Measurements from ENCODE around the gene NUAK1. TPM values are rescaled to one million over a fixed set of nuclear protein-coding genes. Genes with fewer than 3 reads are reported as not detected.

The NUAK1 gene
- total RNA-seq, 6 donors from 2014 or later = 7.1 to 28.7 (median 10.9) TPM

GRCh38 chr12:106183735-106184134, 45.0 kb upstream of the NUAK1 start:
- 90 to 97% methylated on average over 4 of the region's 4 CpGs for WGBS, 2 donors
- Histone ChIP-seq H3K36me3 (no peaks in the 10 kb centered on the region), H3K9me3 (no peaks in the 10 kb centered on the region), H3K27ac (no peak overlapping the region), H3K4me3 (no peak overlapping the region), H3K27me3 (no peaks in the 10 kb centered on the region), H3K4me1 (no peaks in the 10 kb centered on the region)
- TF ChIP-seq POLR2A (IDR thresholded peaks at IDR 0.05) (no peak), POLR2AphosphoS5 (IDR thresholded peaks at IDR 0.05) (no peak), EP300 (IDR thresholded peaks at IDR 0.05) (no peak)
- TF ChIP-seq, protein P1, sequence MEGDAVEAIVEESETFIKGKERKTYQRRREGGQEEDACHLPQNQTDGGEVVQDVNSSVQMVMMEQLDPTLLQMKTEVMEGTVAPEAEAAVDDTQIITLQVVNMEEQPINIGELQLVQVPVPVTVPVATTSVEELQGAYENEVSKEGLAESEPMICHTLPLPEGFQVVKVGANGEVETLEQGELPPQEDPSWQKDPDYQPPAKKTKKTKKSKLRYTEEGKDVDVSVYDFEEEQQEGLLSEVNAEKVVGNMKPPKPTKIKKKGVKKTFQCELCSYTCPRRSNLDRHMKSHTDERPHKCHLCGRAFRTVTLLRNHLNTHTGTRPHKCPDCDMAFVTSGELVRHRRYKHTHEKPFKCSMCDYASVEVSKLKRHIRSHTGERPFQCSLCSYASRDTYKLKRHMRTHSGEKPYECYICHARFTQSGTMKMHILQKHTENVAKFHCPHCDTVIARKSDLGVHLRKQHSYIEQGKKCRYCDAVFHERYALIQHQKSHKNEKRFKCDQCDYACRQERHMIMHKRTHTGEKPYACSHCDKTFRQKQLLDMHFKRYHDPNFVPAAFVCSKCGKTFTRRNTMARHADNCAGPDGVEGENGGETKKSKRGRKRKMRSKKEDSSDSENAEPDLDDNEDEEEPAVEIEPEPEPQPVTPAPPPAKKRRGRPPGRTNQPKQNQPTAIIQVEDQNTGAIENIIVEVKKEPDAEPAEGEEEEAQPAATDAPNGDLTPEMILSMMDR (IDR thresholded peaks at IDR 0.05) = no peak
- DNase-seq (no peak), ATAC-seq (ENCODE audit: low FRiP score in 2 of 2) (no peak)

- DNase-seq = no peak
- 82 to 90% methylated on average over 6 of the region's 6 CpGs for WGBS, 2 donors
- no peaks in the 10 kb centered on the region for H3K9me3 ChIP-seq
Observed at GRCh38 chr12:106181401-106182114, 42.8 kb upstream of the NUAK1 start.

DNA sequence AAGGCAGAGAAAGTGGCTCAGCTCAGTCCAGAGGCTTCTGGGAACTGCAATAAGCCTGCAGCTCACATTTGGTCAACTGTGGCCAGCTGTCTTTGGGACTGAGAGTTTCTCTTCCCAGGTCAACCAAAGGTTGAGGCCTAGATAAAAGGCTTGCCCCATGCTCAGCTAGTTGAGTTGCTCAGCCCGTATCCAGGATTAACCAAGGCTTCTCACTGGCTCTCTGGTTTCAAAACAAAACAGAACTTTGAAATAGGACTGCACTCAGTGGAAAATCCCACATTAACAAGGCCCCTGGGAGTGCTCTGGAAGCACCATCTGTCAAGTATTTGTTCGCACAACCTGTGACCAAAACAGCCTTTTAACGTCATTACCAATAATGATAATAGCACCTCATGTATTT, 40.3 kb upstream of the NUAK1 start:
- peak in 1 of 2 donors; percentile 54 for ATAC-seq (ENCODE audit: low FRiP score in 2 of 2)
- no peak for DNase-seq

More at GRCh38 chr12:106181401-106182114, 42.8 kb upstream of the NUAK1 start:
- TF ChIP-seq EP300 (IDR thresholded peaks at IDR 0.05) (no peak), POLR2AphosphoS5 (IDR thresholded peaks at IDR 0.05) (no peak), POLR2A (IDR thresholded peaks at IDR 0.05) (no peak)
- TF ChIP-seq, protein P1 (IDR thresholded peaks at IDR 0.05) = no peak
- Histone ChIP-seq H3K4me1 (no peaks in the 10 kb centered on the region), H3K4me3 (no peak overlapping the region), H3K27me3 (no peaks in the 10 kb centered on the region), H3K36me3 (no peaks in the 10 kb centered on the region), H3K27ac (no peak overlapping the region)
- ATAC-seq (ENCODE audit: low FRiP score in 2 of 2) = no peak

GRCh38 chr12:106178562-106178961, 39.8 kb upstream of the NUAK1 start:
- peak overlapping the region in 1 of 4 donors; percentile 32 for H3K27ac ChIP-seq

More for the DNA sequence above, 40.3 kb upstream of the NUAK1 start:
- Histone ChIP-seq H3K36me3 (no peaks in the 10 kb centered on the region), H3K27ac (peak overlapping the region in 2 of 4 donors; percentile 13 to 32), H3K27me3 (no peaks in the 10 kb centered on the region), H3K4me1 (no peaks in the 10 kb centered on the region), H3K9me3 (no peaks in the 10 kb centered on the region), H3K4me3 (no peak overlapping the region)
- WGBS, 2 donors = 80 to 81% methylated on average over 3 of the region's 3 CpGs
- no peak for TF ChIP-seq EP300 (IDR thresholded peaks at IDR 0.05)
- TF ChIP-seq, protein P1 (IDR thresholded peaks at IDR 0.05) = no peak
- no peak for TF ChIP-seq POLR2AphosphoS5 (IDR thresholded peaks at IDR 0.05)
- no peak for TF ChIP-seq POLR2A (IDR thresholded peaks at IDR 0.05)

More at GRCh38 chr12:106178562-106178961, 39.8 kb upstream of the NUAK1 start:
- H3K36me3 ChIP-seq = no peaks in the 10 kb centered on the region
- ATAC-seq (ENCODE audit: low FRiP score in 2 of 2) = no peak
- no peaks in the 10 kb centered on the region for H3K27me3 ChIP-seq
- no peak overlapping the region for H3K4me3 ChIP-seq
- no peak for DNase-seq
- H3K9me3 ChIP-seq = no peaks in the 10 kb centered on the region
- WGBS, 2 donors = 90 to 95% methylated on average over 6 of the region's 6 CpGs
- H3K4me1 ChIP-seq = no peaks in the 10 kb centered on the region
- TF ChIP-seq EP300 (IDR thresholded peaks at IDR 0.05) = no peak
- no peak for TF ChIP-seq POLR2A (IDR thresholded peaks at IDR 0.05)
- TF ChIP-seq, protein P1 (IDR thresholded peaks at IDR 0.05) = no peak
- TF ChIP-seq POLR2AphosphoS5 (IDR thresholded peaks at IDR 0.05) = no peak
